SK-N-SH (cell line): ENCODE results near the gene PAQR3. TPM values are rescaled to one million over a fixed set of nuclear protein-coding genes. Genes with fewer than 3 reads are reported as not detected.

Experiments
- CTCF ChIA-PET: fragments of 300-600, 350-600 bp; formaldehyde crosslinking; extraction: SDS; loops from one replicate; lab custom pipeline; 2021; lab: Yijun Ruan, JAX
- POLR2A ChIA-PET: fragments of 350-600 bp; sonication (Branson Sonifier 250); formaldehyde crosslinking; extraction: SDS; loops from one replicate; lab custom pipeline; 2020; ENCODE audit warnings: antibody characterized with exemption, inconsistent platforms; lab: Yijun Ruan, JAX
- DNase-seq: peaks from one replicate; pipeline ENCODE4 v3.0.0; 2012
- H2AFZ ChIP-seq: fragments of 200-600 bp; sonication (generic); 2 replicates; pipeline ENCODE4 v1.8.1; 2016; ENCODE audit warnings: antibody characterized with exemption, mild to moderate bottlenecking, low read depth
- H3F3A ChIP-seq: fragments of 200-600 bp; sonication (generic); replicated peaks from 2 replicates; pipeline ENCODE3; 2016; ENCODE audit warnings: antibody characterized with exemption, mild to moderate bottlenecking; ENCODE audit not compliant: insufficient read depth
- H3K27ac ChIP-seq, 2 experiments: fragments of 200-500 bp in 1 of 2; fragments of 200-600 bp in 1 of 2; sonication (Bioruptor generic) in 1 of 2; sonication (generic), shearing (Covaris generic) in 1 of 2; 2 replicates each; pipeline versions ENCODE4 v1.5.1 to v1.6.1; 2014 to 2016; ENCODE audit warnings: low read depth in 2 of 2, inconsistent platforms in 1 of 2, low read length in 1 of 2, mild to moderate bottlenecking in 1 of 2, mixed read lengths in 1 of 2
- H3K27me3 ChIP-seq: fragments of 200-600 bp; sonication (generic), shearing (Covaris generic); 2 replicates; pipeline ENCODE4 v1.6.1; 2016; ENCODE audit warnings: mixed run types; ENCODE audit not compliant: insufficient read depth
- H3K36me3 ChIP-seq, 2 experiments: fragments of 200-500 bp in 1 of 2; fragments of 200-600 bp in 1 of 2; sonication (Bioruptor generic) in 1 of 2; sonication (generic) in 1 of 2; replicated peaks in 1 of 2; 2 replicates each; pipeline versions ENCODE3 to v1.5.1; 2014 to 2016; ENCODE audit warnings: low read length in 1 of 2, mild to moderate bottlenecking in 1 of 2; ENCODE audit not compliant: insufficient read depth in 2 of 2, control insufficient read depth in 1 of 2
- H3K4me1 ChIP-seq, 2 experiments: fragments of 200-500 bp in 1 of 2; fragments of 200-600 bp in 1 of 2; sonication (Bioruptor generic) in 1 of 2; sonication (generic), shearing (Covaris generic) in 1 of 2; 2 replicates each; pipeline versions ENCODE4 v1.5.1 to v1.6.1; 2014 to 2016; ENCODE audit warnings: low read depth in 1 of 2, low read length in 1 of 2, mixed run types in 1 of 2; ENCODE audit not compliant: insufficient read depth in 2 of 2, control insufficient read depth in 1 of 2
- H3K4me2 ChIP-seq: fragments of 200-600 bp; sonication (generic), shearing (Covaris generic); 2 replicates; pipeline ENCODE4 v1.6.1; 2017; ENCODE audit warnings: mixed run types
- H3K4me3 ChIP-seq, 2 experiments: fragments of 200-500 bp in 1 of 2; fragments of 200-600 bp in 1 of 2; sonication (Bioruptor generic) in 1 of 2; sonication (generic), shearing (Covaris generic) in 1 of 2; 2 replicates each; pipeline versions ENCODE4 v1.5.1 to v1.8.1; 2014 to 2016; ENCODE audit warnings: low read depth in 2 of 2, inconsistent platforms in 1 of 2, low read length in 1 of 2, mild to moderate bottlenecking in 1 of 2, mixed read lengths in 1 of 2, moderate library complexity in 1 of 2
- H3K79me2 ChIP-seq: fragments of 200-600 bp; sonication (generic); 2 replicates; pipeline ENCODE4 v1.8.1; 2017; ENCODE audit warnings: mild to moderate bottlenecking; ENCODE audit not compliant: insufficient read depth
- H3K9ac ChIP-seq: fragments of 200-600 bp; sonication (generic); 2 replicates; pipeline ENCODE4 v1.6.1; 2017; ENCODE audit warnings: mixed run types
- H3K9me2 ChIP-seq: fragments of 200-600 bp; sonication (generic); 2 replicates; pipeline ENCODE4 v1.6.1; 2017; ENCODE audit warnings: mixed run types
- H3K9me3 ChIP-seq: fragments of 200-600 bp; sonication (generic); 2 replicates; pipeline ENCODE4 v1.6.1; 2017; ENCODE audit warnings: mixed run types, mild to moderate bottlenecking, moderate library complexity
- H4K20me1 ChIP-seq: fragments of 200-600 bp; sonication (generic); 2 replicates; pipeline ENCODE4 v1.6.1; 2017; ENCODE audit warnings: mild to moderate bottlenecking, mixed run types; ENCODE audit not compliant: insufficient read depth
- CTCF ChIP-seq: fragments of 200-600 bp; sonication (generic); IDR thresholded peaks from 2 replicates; pipeline ENCODE4 v1.6.1; 2017; ENCODE audit warnings: antibody characterized with exemption, mild to moderate bottlenecking, moderate library complexity
- FOXJ3 ChIP-seq: sonication (generic); formaldehyde crosslinking; IDR thresholded peaks from 2 replicates; pipeline ENCODE4 v1.5.1; 2020; ENCODE audit warnings: mild to moderate bottlenecking, missing genetic modification reagents
- JUND ChIP-seq: IDR thresholded peaks from 2 replicates; pipeline ENCODE4 v1.4.0; 2012
- MXI1 ChIP-seq: IDR thresholded peaks from 2 replicates; pipeline ENCODE4 v1.6.1; 2012; ENCODE audit warnings: mild to moderate bottlenecking, low read depth, low read length, improper control_type of control experiment
- NFIC ChIP-seq: IDR thresholded peaks from 2 replicates; pipeline ENCODE4 v1.4.0; 2012; ENCODE audit warnings: borderline replicate concordance
- PBX3 ChIP-seq: IDR thresholded peaks from 2 replicates; pipeline ENCODE4; 2012
- RAD21 ChIP-seq: IDR thresholded peaks from 2 replicates; pipeline ENCODE4 v1.6.1; 2012; ENCODE audit warnings: mild to moderate bottlenecking, low read length
- RCOR1 ChIP-seq: fragments of 150-350 bp; IDR thresholded peaks from 2 replicates; pipeline ENCODE4 v1.6.1; 2017; ENCODE audit warnings: antibody characterized with exemption, low read length
- SIN3A ChIP-seq: IDR thresholded peaks from 2 replicates; pipeline ENCODE4 v1.6.1; 2012; ENCODE audit warnings: low read depth, mild to moderate bottlenecking, low read length, moderate library complexity, borderline replicate concordance
- SMC3 ChIP-seq: IDR thresholded peaks from 2 replicates; pipeline ENCODE4 v1.6.1; 2012; ENCODE audit warnings: low read depth, low read length, improper control_type of control experiment
- TCF12 ChIP-seq: IDR thresholded peaks from 2 replicates; pipeline ENCODE4 v1.4.0; 2012
- USF2 ChIP-seq: fragments of 150-350 bp; IDR thresholded peaks from 2 replicates; pipeline ENCODE4 v1.6.1; 2017; ENCODE audit warnings: antibody characterized with exemption, low read length, low read depth, borderline replicate concordance
- WGBS: methylation state at CpG from one replicate; pipeline ENCODE4 v1.1.6; 2017; ENCODE audit warnings: low lambda C conversion rate; 5-methylcytosine and 5-hydroxymethylcytosine counted together
- polyA plus RNA-seq, 3 experiments: library from polyadenylated mRNA; depleted of rRNA; stranded (reverse); fragments of >200 nt; gene quantifications; 2 replicates each; pipeline ENCODE4 v1.2.3, GENCODE V29; 2012

The PAQR3 gene
- polyA plus RNA-seq, 1 of the 3 experiments (the other 2 are of a cell fraction) = 10.3 TPM

GRCh38 chr4:78953231-78953630 is 14.0 kb upstream of the PAQR3 start:
- Histone ChIP-seq H3K4me3 (no peak overlapping the region), H3K9ac (no peak overlapping the region), H3K27me3 (no peaks in the 10 kb centered on the region), H3K79me2 (no peaks in the 10 kb centered on the region), H3K9me2 (no peaks in the 10 kb centered on the region), H3K4me2 (no peak overlapping the region), H4K20me1 (no peaks in the 10 kb centered on the region), H3K27ac (no peak overlapping the region), H3K4me1 (peaks cover 0 to 2% of the 10 kb centered on the region in 2 experiments; a peak in 1 of 4 replicates), H3K36me3 (no peaks in the 10 kb centered on the region), H3F3A (no peaks in the 10 kb centered on the region), H2AFZ (no peak overlapping the region), H3K9me3 (no peaks in the 10 kb centered on the region)
- WGBS = 86% methylated on average over 5 of the region's 5 CpGs
- DNase-seq = no peak
- TF ChIP-seq RAD21 = no peak
- TF ChIP-seq USF2 = no peak
- no peak for TF ChIP-seq SIN3A
- no peak for TF ChIP-seq RCOR1
- no peak for TF ChIP-seq MXI1
- no peak for TF ChIP-seq FOXJ3
- TF ChIP-seq JUND = no peak
- TF ChIP-seq TCF12 = no peak
- TF ChIP-seq NFIC = no peak
- POLR2A ChIA-PET = no interaction called here
- CTCF ChIA-PET = interaction anchor here (0.5 to 4.9 kb wide), 38 partner anchors 10 to 1407 kb away, joined by 3 to 79 read pairs (median 4); partner anchors contain the start of genes CFAP299, PAQR3 and PRDM8

- Histone ChIP-seq H3K9me3 (no peaks in the 10 kb centered on the region), H3K27ac (no peak overlapping the region), H3K4me1 (peaks cover 0 to 1% of the 10 kb centered on the region in 2 experiments; a peak in 1 of 4 replicates), H3K4me3 (no peak overlapping the region; a peak in 1 of 4 replicates), H3K27me3 (no peaks in the 10 kb centered on the region), H2AFZ (no peak overlapping the region), H3F3A (no peaks in the 10 kb centered on the region), H3K4me2 (no peak overlapping the region), H3K79me2 (no peaks in the 10 kb centered on the region), H3K9ac (no peak overlapping the region), H3K36me3 (no peaks in the 10 kb centered on the region), H3K9me2 (no peaks in the 10 kb centered on the region), H4K20me1 (no peaks in the 10 kb centered on the region)
- DNase-seq = peak; percentile 30
- POLR2A ChIA-PET = no interaction called here
- 66% methylated on average over 3 of the region's 3 CpGs for WGBS
- CTCF ChIA-PET = interaction anchor here (0.7 to 4.9 kb wide), 42 partner anchors 10 to 1617 kb away, joined by 3 to 79 read pairs (median 4); partner anchors contain the start of genes CFAP299, PAQR3 and PRDM8
- TF ChIP-seq CTCF (peak; percentile 83), RCOR1 (0 out of 2 replicates have a peak, but pooled peaks have one; percentile 18), RAD21 (peak; percentile 95), PBX3 (no peak), SMC3 (peak; percentile 53; the same call in 1 of the 2 replicates)
Measured at GRCh38 chr4:78951862-78952472, 12.7 kb upstream of the PAQR3 start.
